ENCODE results near the gene CTTNBP2NL.
"Not testable (repeated sequence)": the region's sequence is repeated elsewhere in the genome, so short reads cannot be mapped to it uniquely, and the experiment has no call there.

CTTNBP2NL gene

GRCh38 chr1:112417271-112417670 is 21.3 kb downstream of the CTTNBP2NL start:
- H2BK120ac ChIP-seq (ENCODE audit: insufficient read depth, low read length, poor library complexity): no peak overlapping the region

GRCh38 chr1:112418099-112418892 is 22.3 kb downstream of the CTTNBP2NL start:
- no peaks in the 10 kb centered on the region for H3K79me1 ChIP-seq (ENCODE audit: low read length)
- H2AFZ ChIP-seq (ENCODE audit: insufficient read depth, low read length, poor library complexity): no peak overlapping the region
- H3K4me2 ChIP-seq (ENCODE audit: low read length): no peak overlapping the region
- no peak for DNase-seq
- no peaks in the 10 kb centered on the region for H3K27me3 ChIP-seq (ENCODE audit: insufficient read depth, low read length)
- H3K9ac ChIP-seq (ENCODE audit: low read length): no peak overlapping the region
- no peak overlapping the region for H4K91ac ChIP-seq (ENCODE audit: low read depth, low read length)
- no peak overlapping the region for H2BK120ac ChIP-seq (ENCODE audit: insufficient read depth, low read length, poor library complexity)
- no peak overlapping the region for H3K18ac ChIP-seq (ENCODE audit: low read length)
- peaks cover 18 to 19% of the 10 kb centered on the region in 2 experiments for H3K36me3 ChIP-seq (ENCODE audit: control insufficient read depth in 1 of 2, insufficient read depth in 2 of 2, low read length in 2 of 2)
- H3K23ac ChIP-seq (ENCODE audit: low read length): no peak overlapping the region
- no peaks in the 10 kb centered on the region for H3K4me1 ChIP-seq (ENCODE audit: control insufficient read depth in 1 of 2, insufficient read depth in 2 of 2, low read length in 2 of 2)
- no peak overlapping the region for H3K27ac ChIP-seq (ENCODE audit: low read depth, low read length)
- no peak overlapping the region for H3K4ac ChIP-seq (ENCODE audit: low read depth, low read length)
- WGBS (ENCODE audit: extremely low coverage, insufficient coverage, insufficient read length): no CpG with 5 or more reads among the region's 2 CpGs
- no peaks in the 10 kb centered on the region for H3K79me2 ChIP-seq (ENCODE audit: control insufficient read depth, insufficient read depth, low read length, poor library complexity)
- no peak overlapping the region for H2AK5ac ChIP-seq (ENCODE audit: low read length)
- H3K4me3 ChIP-seq (ENCODE audit: low read depth, low read length): no peak overlapping the region
- no peaks in the 10 kb centered on the region for H3K9me3 ChIP-seq (ENCODE audit: insufficient read depth, low read depth, low read length)
- no peak overlapping the region for H4K8ac ChIP-seq (ENCODE audit: low read depth, low read length)
- no peak overlapping the region for H2BK12ac ChIP-seq (ENCODE audit: low read length)
- H2BK5ac ChIP-seq (ENCODE audit: low read depth, low read length, poor library complexity): no peak overlapping the region
- H4K12ac ChIP-seq (ENCODE audit: low read depth, low read length): no peak overlapping the region
- no peak overlapping the region for H3K14ac ChIP-seq (ENCODE audit: low read length)

More at GRCh38 chr1:112417271-112417670, 21.3 kb downstream of the CTTNBP2NL start:
- Histone ChIP-seq H3K4ac (ENCODE audit: low read depth, low read length) (no peak overlapping the region), H3K9ac (ENCODE audit: low read length) (no peak overlapping the region), H3K36me3 (ENCODE audit: control insufficient read depth in 1 of 2, insufficient read depth in 2 of 2, low read length in 2 of 2) (peaks cover 18 to 19% of the 10 kb centered on the region in 2 experiments), H4K91ac (ENCODE audit: low read depth, low read length) (no peak overlapping the region), H4K12ac (ENCODE audit: low read depth, low read length) (no peak overlapping the region), H4K8ac (ENCODE audit: low read depth, low read length) (no peak overlapping the region), H3K79me1 (ENCODE audit: low read length) (no peaks in the 10 kb centered on the region), H3K27ac (ENCODE audit: low read depth, low read length) (no peak overlapping the region), H3K14ac (ENCODE audit: low read length) (no peak overlapping the region), H3K4me1 (ENCODE audit: control insufficient read depth in 1 of 2, insufficient read depth in 2 of 2, low read length in 2 of 2) (no peaks in the 10 kb centered on the region), H2BK12ac (ENCODE audit: low read length) (no peak overlapping the region), H2BK5ac (ENCODE audit: low read depth, low read length, poor library complexity) (no peak overlapping the region), H3K79me2 (ENCODE audit: control insufficient read depth, insufficient read depth, low read length, poor library complexity) (no peaks in the 10 kb centered on the region), H3K18ac (ENCODE audit: low read length) (no peak overlapping the region), H3K27me3 (ENCODE audit: insufficient read depth, low read length) (no peaks in the 10 kb centered on the region), H3K9me3 (ENCODE audit: insufficient read depth, low read depth, low read length) (no peaks in the 10 kb centered on the region), H2AK5ac (ENCODE audit: low read length) (no peak overlapping the region), H3K23ac (ENCODE audit: low read length) (no peak overlapping the region), H3K4me3 (ENCODE audit: low read depth, low read length) (no peak overlapping the region), H3K4me2 (ENCODE audit: low read length) (no peak overlapping the region), H2AFZ (ENCODE audit: insufficient read depth, low read length, poor library complexity) (no peak overlapping the region)
- DNase-seq: no peak

DNA sequence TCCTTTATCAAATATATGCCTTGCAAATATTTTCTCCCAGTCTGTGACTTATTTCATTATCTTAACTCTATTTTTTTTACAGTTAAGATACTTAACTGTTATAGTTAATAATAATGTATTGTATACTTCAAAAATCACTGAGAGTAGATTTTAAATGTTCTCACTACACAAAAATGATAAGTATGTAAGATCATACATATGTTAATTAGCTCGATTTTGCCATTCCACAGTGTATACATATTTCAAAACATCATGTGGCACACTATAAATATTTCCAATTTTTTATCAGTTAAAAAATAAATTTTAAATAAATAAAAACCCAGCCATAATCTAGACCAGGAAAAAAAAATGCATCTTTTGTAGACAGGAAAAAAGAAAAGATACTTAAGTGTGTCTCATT is 27.2 kb downstream of the CTTNBP2NL start:
- H4K12ac ChIP-seq (ENCODE audit: low read depth, low read length): no peak overlapping the region
- no peak overlapping the region for H3K23ac ChIP-seq (ENCODE audit: low read length)
- H3K27me3 ChIP-seq (ENCODE audit: insufficient read depth, low read length): no peaks in the 10 kb centered on the region
- H4K8ac ChIP-seq (ENCODE audit: low read depth, low read length): no peak overlapping the region
- no peak overlapping the region for H2BK5ac ChIP-seq (ENCODE audit: low read depth, low read length, poor library complexity)
- H3K4me3 ChIP-seq (ENCODE audit: low read depth, low read length): no peak overlapping the region
- H3K4me1 ChIP-seq (ENCODE audit: control insufficient read depth in 1 of 2, insufficient read depth in 2 of 2, low read length in 2 of 2): no peaks in the 10 kb centered on the region
- H2BK12ac ChIP-seq (ENCODE audit: low read length): no peak overlapping the region
- H3K27ac ChIP-seq (ENCODE audit: low read depth, low read length): no peak overlapping the region
- DNase-seq: peak in 1 of 2 donors; percentile 65
- no peaks in the 10 kb centered on the region for H3K9me3 ChIP-seq (ENCODE audit: insufficient read depth, low read depth, low read length)
- no peak overlapping the region for H3K4ac ChIP-seq (ENCODE audit: low read depth, low read length)
- WGBS (ENCODE audit: extremely low coverage, insufficient coverage, insufficient read length): no CpG with 5 or more reads among the region's 1 CpG
- no peaks in the 10 kb centered on the region for H3K79me2 ChIP-seq (ENCODE audit: control insufficient read depth, insufficient read depth, low read length, poor library complexity)
- no peak overlapping the region for H3K4me2 ChIP-seq (ENCODE audit: low read length)
- H2BK120ac ChIP-seq (ENCODE audit: insufficient read depth, low read length, poor library complexity): no peak overlapping the region
- no peaks in the 10 kb centered on the region for H3K79me1 ChIP-seq (ENCODE audit: low read length)
- H2AK5ac ChIP-seq (ENCODE audit: low read length): no peak overlapping the region
- no peak overlapping the region for H3K9ac ChIP-seq (ENCODE audit: low read length)
- peaks cover 9 to 12% of the 10 kb centered on the region in 2 experiments for H3K36me3 ChIP-seq (ENCODE audit: control insufficient read depth in 1 of 2, insufficient read depth in 2 of 2, low read length in 2 of 2)
- H3K18ac ChIP-seq (ENCODE audit: low read length): no peak overlapping the region
- no peak overlapping the region for H3K14ac ChIP-seq (ENCODE audit: low read length)
- no peak overlapping the region for H4K91ac ChIP-seq (ENCODE audit: low read depth, low read length)
- no peak overlapping the region for H2AFZ ChIP-seq (ENCODE audit: insufficient read depth, low read length, poor library complexity)

- not testable (repeated sequence) for H3K18ac ChIP-seq (ENCODE audit: low read length); H3K4me1 ChIP-seq (ENCODE audit: control insufficient read depth in 1 of 2, insufficient read depth in 2 of 2, low read length in 2 of 2); H2BK5ac ChIP-seq (ENCODE audit: low read depth, low read length, poor library complexity); H3K14ac ChIP-seq (ENCODE audit: low read length); H3K79me2 ChIP-seq (ENCODE audit: control insufficient read depth, insufficient read depth, low read length, poor library complexity); H3K27me3 ChIP-seq (ENCODE audit: insufficient read depth, low read length); H3K4ac ChIP-seq (ENCODE audit: low read depth, low read length); H3K27ac ChIP-seq (ENCODE audit: low read depth, low read length); H3K9me3 ChIP-seq (ENCODE audit: insufficient read depth, low read depth, low read length); H2BK120ac ChIP-seq (ENCODE audit: insufficient read depth, low read length, poor library complexity); H3K4me3 ChIP-seq (ENCODE audit: low read depth, low read length); H3K23ac ChIP-seq (ENCODE audit: low read length); H2BK12ac ChIP-seq (ENCODE audit: low read length); H4K12ac ChIP-seq (ENCODE audit: low read depth, low read length); H4K8ac ChIP-seq (ENCODE audit: low read depth, low read length); H4K91ac ChIP-seq (ENCODE audit: low read depth, low read length); H3K4me2 ChIP-seq (ENCODE audit: low read length); H3K79me1 ChIP-seq (ENCODE audit: low read length); H2AK5ac ChIP-seq (ENCODE audit: low read length); H2AFZ ChIP-seq (ENCODE audit: insufficient read depth, low read length, poor library complexity); H3K9ac ChIP-seq (ENCODE audit: low read length)
- WGBS (ENCODE audit: extremely low coverage, insufficient coverage, insufficient read length): no CpG with 5 or more reads among the region's 11 CpGs
- peaks cover 9 to 12% of the 10 kb centered on the region in 2 experiments for H3K36me3 ChIP-seq (ENCODE audit: control insufficient read depth in 1 of 2, insufficient read depth in 2 of 2, low read length in 2 of 2)
- DNase-seq: peak; percentile 79 to 87
Observed at GRCh38 chr1:112423666-112424065, 27.7 kb downstream of the CTTNBP2NL start.

Measured in trophoblast cell (in vitro differentiated cells and primary cell).